Measurements from ENCODE around the gene RPL11.
"Not testable (repeated sequence)": the region's sequence is repeated elsewhere in the genome, so short reads cannot be mapped to it uniquely, and the experiment has no call there.

DNA sequence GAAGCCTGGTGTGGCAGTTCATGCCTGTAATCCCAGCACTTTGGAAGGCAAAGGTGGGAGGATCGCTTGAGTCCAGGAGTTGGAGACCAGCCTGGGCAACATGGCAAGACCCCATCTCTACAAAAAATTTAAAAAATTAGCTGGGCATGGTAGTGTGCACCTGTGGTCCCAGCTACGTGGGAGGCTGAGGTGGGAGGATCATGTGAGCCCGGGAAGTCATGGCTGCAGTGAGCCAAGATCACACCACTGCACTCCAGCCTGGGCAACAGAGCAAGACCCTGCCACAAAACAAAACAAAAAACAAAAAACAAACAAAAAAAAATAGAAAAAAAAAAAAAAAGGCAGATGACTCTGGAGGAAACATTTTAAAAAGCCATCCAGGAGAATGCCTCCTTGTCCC, 3.9 kb upstream of the RPL11 start:
- TF ChIP-seq, protein P1, sequence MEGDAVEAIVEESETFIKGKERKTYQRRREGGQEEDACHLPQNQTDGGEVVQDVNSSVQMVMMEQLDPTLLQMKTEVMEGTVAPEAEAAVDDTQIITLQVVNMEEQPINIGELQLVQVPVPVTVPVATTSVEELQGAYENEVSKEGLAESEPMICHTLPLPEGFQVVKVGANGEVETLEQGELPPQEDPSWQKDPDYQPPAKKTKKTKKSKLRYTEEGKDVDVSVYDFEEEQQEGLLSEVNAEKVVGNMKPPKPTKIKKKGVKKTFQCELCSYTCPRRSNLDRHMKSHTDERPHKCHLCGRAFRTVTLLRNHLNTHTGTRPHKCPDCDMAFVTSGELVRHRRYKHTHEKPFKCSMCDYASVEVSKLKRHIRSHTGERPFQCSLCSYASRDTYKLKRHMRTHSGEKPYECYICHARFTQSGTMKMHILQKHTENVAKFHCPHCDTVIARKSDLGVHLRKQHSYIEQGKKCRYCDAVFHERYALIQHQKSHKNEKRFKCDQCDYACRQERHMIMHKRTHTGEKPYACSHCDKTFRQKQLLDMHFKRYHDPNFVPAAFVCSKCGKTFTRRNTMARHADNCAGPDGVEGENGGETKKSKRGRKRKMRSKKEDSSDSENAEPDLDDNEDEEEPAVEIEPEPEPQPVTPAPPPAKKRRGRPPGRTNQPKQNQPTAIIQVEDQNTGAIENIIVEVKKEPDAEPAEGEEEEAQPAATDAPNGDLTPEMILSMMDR (conservative IDR thresholded peaks at IDR 0.05 in 1 of 2, IDR thresholded peaks at IDR 0.05 in 1 of 2; ENCODE audit: extremely low read depth in 1 of 2, insufficient read depth in 1 of 2, low read depth in 1 of 2, low read length in 2 of 2) = not testable (repeated sequence)
- not testable (repeated sequence) for TF ChIP-seq EZH2 (IDR thresholded peaks at IDR 0.05; ENCODE audit: borderline replicate concordance, low read length)
